H1 (cell line): Measurements from ENCODE around the gene NUP98. TPM values are rescaled to one million over a fixed set of nuclear protein-coding genes. Genes with fewer than 3 reads are reported as not detected.

Experiments
- CTCF ChIA-PET: fragments of 300-600 bp; sonication (Branson Sonifier 250); formaldehyde crosslinking; loops from one replicate; lab custom pipeline; 2021; ENCODE audit not compliant: partially characterized antibody; lab: Charles Lee
- POLR2A ChIA-PET: fragments of 300-600 bp; sonication (Branson Sonifier 250); formaldehyde crosslinking; loops from one replicate; lab custom pipeline; 2021; ENCODE audit warnings: inconsistent platforms; ENCODE audit not compliant: partially characterized antibody; lab: Charles Lee
- DNase-seq, 2 experiments: peaks; one replicate each; pipeline versions ENCODE4 v3.0.0 to v3.0.0-alpha.2; 2010 to 2022; ENCODE audit warnings: low spot score in 2 of 2, low read depth in 1 of 2, mixed read lengths in 1 of 2
- FAIRE-seq: peaks from 2 replicates; lab custom pipeline; 2011; peaks lifted over from hg19 to GRCh38; lab: Jason Lieb, UNC
- H2AFZ ChIP-seq: 2 replicates; pipeline ENCODE4 v1.8.1; 2012; ENCODE audit warnings: low read length, inconsistent platforms
- H2AK5ac ChIP-seq: 2 replicates; pipeline ENCODE4 v1.6.1; 2013; ENCODE audit warnings: low read depth, low read length
- H2BK120ac ChIP-seq: replicated peaks from 2 replicates; pipeline ENCODE3; 2013; ENCODE audit warnings: low read depth, low read length, inconsistent platforms
- H2BK12ac ChIP-seq: 2 replicates; pipeline ENCODE4 v1.6.1; 2013; ENCODE audit warnings: low read depth, low read length
- H2BK15ac ChIP-seq: 2 replicates; pipeline ENCODE4 v1.6.1; 2013; ENCODE audit warnings: low read length
- H2BK20ac ChIP-seq: 2 replicates; pipeline ENCODE4 v1.6.1; 2013; ENCODE audit warnings: low read length
- H2BK5ac ChIP-seq: 2 replicates; pipeline ENCODE4 v1.6.1; 2013; ENCODE audit warnings: low read depth, low read length
- H3K14ac ChIP-seq: 2 replicates; pipeline ENCODE4 v1.6.1; 2013; ENCODE audit warnings: inconsistent platforms; ENCODE audit not compliant: insufficient read length
- H3K18ac ChIP-seq: 2 replicates; pipeline ENCODE4 v1.6.1; 2013; ENCODE audit warnings: low read length; ENCODE audit errors: extremely low read depth
- H3K23ac ChIP-seq: 2 replicates; pipeline ENCODE4 v1.6.1; 2013; ENCODE audit warnings: inconsistent platforms; ENCODE audit not compliant: insufficient read length
- H3K23me2 ChIP-seq: 2 replicates; pipeline ENCODE4 v1.6.1; 2013; ENCODE audit warnings: low read depth, low read length
- H3K27ac ChIP-seq: 2 replicates; pipeline ENCODE4 v1.6.1; 2011; ENCODE audit warnings: low read depth, low read length, inconsistent platforms
- H3K27me3 ChIP-seq, 4 experiments: replicated peaks in 1 of 4; 1 replicate in 1 of 4; 2 replicates in 3 of 4; pipeline versions ENCODE4 v1.6.1 to v1.8.1; 2011 to 2013; ENCODE audit warnings: low read length in 3 of 4, mild to moderate bottlenecking in 3 of 4, inconsistent platforms in 2 of 4, mixed read lengths in 2 of 4, moderate library complexity in 1 of 4; ENCODE audit not compliant: control insufficient read depth in 3 of 4, insufficient read depth in 3 of 4; ENCODE audit errors: extremely low read depth in 1 of 4
- H3K36me3 ChIP-seq, 4 experiments: 2 replicates each; pipeline versions ENCODE4 v1.6.1 to v1.8.1; 2011 to 2013; ENCODE audit warnings: mild to moderate bottlenecking in 4 of 4, low read length in 3 of 4, moderate library complexity in 2 of 4, control low read depth in 1 of 4, inconsistent platforms in 1 of 4; ENCODE audit not compliant: insufficient read depth in 4 of 4, control insufficient read depth in 2 of 4
- H3K4ac ChIP-seq: replicated peaks from 2 replicates; pipeline ENCODE3; 2013; ENCODE audit warnings: low read length, low read depth, mixed read lengths, inconsistent platforms; ENCODE audit not compliant: insufficient read length
- H3K4me1 ChIP-seq, 4 experiments: replicated peaks in 1 of 4; 1 replicate in 1 of 4; 2 replicates in 3 of 4; pipeline versions ENCODE4 v1.6.1 to v1.8.1; 2011 to 2013; ENCODE audit warnings: low read length in 3 of 4, inconsistent platforms in 2 of 4, mixed read lengths in 1 of 4; ENCODE audit not compliant: insufficient read depth in 4 of 4, control insufficient read depth in 3 of 4
- H3K4me2 ChIP-seq, 2 experiments: 2 replicates each; pipeline versions ENCODE4 v1.6.1 to v1.8.1; 2011 to 2013; ENCODE audit warnings: low read depth in 2 of 2, low read length in 2 of 2, control low read depth in 1 of 2, inconsistent platforms in 1 of 2, mild to moderate bottlenecking in 1 of 2; ENCODE audit not compliant: insufficient read depth in 1 of 2
- H3K4me3 ChIP-seq, 4 experiments: fragments of 200-600, 300-600 bp in 1 of 4; sonication (generic), shearing (Covaris generic), sonication (Bioruptor Twin) in 1 of 4; 2 replicates each; pipeline versions ENCODE4 v1.5.1 to v1.8.1; 2011 to 2016; ENCODE audit warnings: low read length in 4 of 4, low read depth in 3 of 4, control low read depth in 2 of 4, inconsistent platforms in 2 of 4, mild to moderate bottlenecking in 2 of 4, mixed read lengths in 1 of 4, moderate library complexity in 1 of 4; ENCODE audit not compliant: insufficient read depth in 2 of 4; ENCODE audit errors: extremely low read depth in 1 of 4
- H3K56ac ChIP-seq: replicated peaks from 2 replicates; pipeline ENCODE3; 2013; ENCODE audit warnings: low read depth, mild to moderate bottlenecking, mixed read lengths, low read length, inconsistent platforms; ENCODE audit not compliant: insufficient read length
- H3K79me1 ChIP-seq: 2 replicates; pipeline ENCODE4 v1.6.1; 2013; ENCODE audit warnings: low read depth, low read length, control low read depth
- H3K79me2 ChIP-seq, 2 experiments: 2 replicates each; pipeline versions ENCODE4 v1.6.1 to v1.8.1; 2012 to 2013; ENCODE audit warnings: low read length in 2 of 2, mild to moderate bottlenecking in 2 of 2, inconsistent platforms in 1 of 2; ENCODE audit not compliant: insufficient read depth in 2 of 2, control insufficient read depth in 1 of 2
- H3K9ac ChIP-seq, 4 experiments: replicated peaks in 1 of 4; 1 replicate in 1 of 4; 2 replicates in 3 of 4; pipeline versions ENCODE4 v1.6.1 to v1.8.1; 2011 to 2013; ENCODE audit warnings: low read depth in 3 of 4, low read length in 3 of 4, control low read depth in 2 of 4, mild to moderate bottlenecking in 2 of 4, moderate library complexity in 2 of 4, inconsistent platforms in 1 of 4; ENCODE audit errors: extremely low read depth in 1 of 4
- H3K9me3 ChIP-seq, 2 experiments: 2 replicates each; pipeline versions ENCODE4 v1.6.1 to v1.8.1; 2012 to 2013; ENCODE audit warnings: mild to moderate bottlenecking in 2 of 2, moderate library complexity in 2 of 2, control low read depth in 1 of 2, inconsistent platforms in 1 of 2, low read depth in 1 of 2, low read length in 1 of 2, mixed read lengths in 1 of 2; ENCODE audit not compliant: insufficient read depth in 2 of 2
- H4K20me1 ChIP-seq, 2 experiments: replicated peaks in 1 of 2; 2 replicates each; pipeline versions ENCODE3 to v1.8.1; 2011 to 2013; ENCODE audit warnings: inconsistent platforms in 2 of 2, low read length in 2 of 2, mild to moderate bottlenecking in 1 of 2; ENCODE audit not compliant: insufficient read depth in 2 of 2, control insufficient read depth in 1 of 2
- H4K5ac ChIP-seq: 2 replicates; pipeline ENCODE4 v1.6.1; 2013; ENCODE audit warnings: low read length, low read depth, mixed read lengths, inconsistent platforms; ENCODE audit not compliant: insufficient read length
- H4K8ac ChIP-seq: 2 replicates; pipeline ENCODE4 v1.8.0; 2013; ENCODE audit warnings: mild to moderate bottlenecking, moderate library complexity, low read length, inconsistent platforms; ENCODE audit not compliant: insufficient read depth; ENCODE audit errors: extremely low read depth
- H4K91ac ChIP-seq: replicated peaks from 2 replicates; pipeline ENCODE3; 2013; ENCODE audit warnings: low read length, mixed read lengths, inconsistent platforms; ENCODE audit not compliant: insufficient read length
- ATF3 ChIP-seq: IDR thresholded peaks from 2 replicates; pipeline ENCODE4 v1.6.1; 2011; ENCODE audit warnings: low read depth, mild to moderate bottlenecking, low read length; ENCODE audit not compliant: insufficient read depth
- CTCF ChIP-seq, 3 experiments: IDR thresholded peaks; 1 replicate in 2 of 3; 2 replicates in 1 of 3; pipeline versions ENCODE4 v1.5.1 to v1.6.1; 2011; ENCODE audit warnings: low read length in 3 of 3, mild to moderate bottlenecking in 3 of 3, inconsistent platforms in 2 of 3, low read depth in 1 of 3, moderate library complexity in 1 of 3; ENCODE audit not compliant: insufficient read depth in 1 of 3; ENCODE audit errors: control extremely low read depth in 1 of 3
- EZH2 ChIP-seq: fragments of 200-600 bp; sonication (generic); IDR thresholded peaks from 2 replicates; pipeline ENCODE4 v1.7.1; 2012; ENCODE audit warnings: low read depth, mild to moderate bottlenecking, moderate library complexity, low read length, inconsistent platforms; ENCODE audit not compliant: severe bottlenecking
- MAX ChIP-seq: IDR thresholded peaks from 2 replicates; pipeline ENCODE4 v1.6.1; 2012; ENCODE audit warnings: inconsistent platforms
- PHF8 ChIP-seq: fragments of 200-600 bp; sonication (generic); conservative IDR thresholded peaks from 2 replicates; pipeline ENCODE4 v1.7.1; 2012; ENCODE audit warnings: low read depth, mild to moderate bottlenecking, inconsistent platforms, low read length, moderate library complexity
- RNF2 ChIP-seq: fragments of 200-900, 300-1000 bp; sonication (generic); IDR thresholded peaks from 2 replicates; pipeline ENCODE4 v1.7.1; 2016; ENCODE audit warnings: borderline replicate concordance, low read depth, mild to moderate bottlenecking, antibody characterized with exemption, low read length; ENCODE audit not compliant: poor library complexity, severe bottlenecking; ENCODE audit errors: missing control alignments
- RXRA ChIP-seq: IDR thresholded peaks from 2 replicates; pipeline ENCODE4 v1.6.1; 2011; ENCODE audit warnings: low read depth, mild to moderate bottlenecking, low read length, moderate library complexity; ENCODE audit not compliant: insufficient read depth
- TEAD4 ChIP-seq: IDR thresholded peaks from 2 replicates; pipeline ENCODE4 v1.6.1; 2012; ENCODE audit warnings: low read depth, low read length, inconsistent platforms, mixed read lengths
- WGBS, 2 experiments: shearing (Covaris generic) in 1 of 2; methylation state at CpG; one replicate each; pipeline versions ENCODE4 v1.1.6 to v1.1.7; 2013 to 2015; ENCODE audit warnings: low lambda C conversion rate in 2 of 2, mixed read lengths in 2 of 2, inconsistent platforms in 1 of 2, low coverage in 1 of 2, missing lambda C conversion rate in 1 of 2; ENCODE audit not compliant: insufficient replicate concordance in 2 of 2, insufficient coverage in 1 of 2, insufficient read length in 1 of 2; ENCODE audit errors: extremely low coverage in 1 of 2, missing lambda C conversion rate in 1 of 2; 5-methylcytosine and 5-hydroxymethylcytosine counted together
- polyA plus RNA-seq, 7 experiments: library from polyadenylated mRNA; depleted of rRNA in 3 of 7; stranded (reverse) in 5 of 7; unstranded in 2 of 7; fragments of >200 nt in 5 of 7; fragments of 200-250 nt in 2 of 7; gene quantifications; 1 replicate in 5 of 7; 2 replicates in 1 of 7; 4 replicates in 1 of 7; pipeline versions ENCODE4 v1.2.1 to v1.2.3, GENCODE V29; 2011 to 2013; ENCODE audit warnings: missing spikeins in 2 of 7, mixed read lengths in 2 of 7
- total RNA-seq: library from RNA; stranded (reverse); fragmentation: NEBNext Ultra II Directional; extraction: Animal tissue kit (Norgen Biotek cat#: 25700); gene quantifications from 2 replicates; pipeline ENCODE4 v1.2.1, GENCODE V29; 2021

NUP98 gene
- total and polyA plus RNA-seq, 2 of the 8 experiments (the other 6 are each of a cell fraction or from before 2014, with no cell fraction given), result 98.6 to 261 TPM

- no peak for FAIRE-seq
- Histone ChIP-seq H4K91ac (no peak overlapping the region), H2BK5ac (no peak overlapping the region), H3K4ac (no peak overlapping the region), H3K56ac (no peak overlapping the region), H3K79me1 (no peaks in the 10 kb centered on the region), H3K18ac (no peak overlapping the region), H4K20me1 (no peaks in the 10 kb centered on the region), H2BK120ac (no peak overlapping the region), H4K8ac (no peak overlapping the region), H3K23ac (no peak overlapping the region), H3K23me2 (peaks cover 15% of the 10 kb centered on the region; the same call in 1 of the 2 replicates), H3K14ac (no peak overlapping the region), H2BK12ac (no peak overlapping the region), H3K9ac (no peak overlapping the region), H3K27me3 (peaks cover 0 to 6% (median 0%) of the 10 kb centered on the region in 4 experiments; a peak in 4 of 7 replicates), H3K79me2 (no peaks in the 10 kb centered on the region), H4K5ac (no peak overlapping the region), H3K4me1 (peaks cover 0 to 10% (median 1%) of the 10 kb centered on the region in 4 experiments; a peak in 4 of 7 replicates), H3K27ac (no peak overlapping the region), H2BK20ac (no peak overlapping the region), H2BK15ac (no peak overlapping the region), H3K4me3 (no peak overlapping the region), H2AFZ (no peak overlapping the region), H3K36me3 (no peaks in the 10 kb centered on the region), H2AK5ac (no peak overlapping the region), H3K9me3 (no peaks in the 10 kb centered on the region), H3K4me2 (no peak overlapping the region)
- CTCF ChIA-PET, result interaction anchor here (1.3 to 2.4 kb wide), 2 partner anchors 12 to 24 kb away, joined by 5 to 6 read pairs; no protein-coding TSS in a partner anchor
- 75% methylated on average over 4 of the region's 5 CpGs; no CpG with 5 or more reads in 1 of the 2 experiments for WGBS, 2 experiments
- no peak for DNase-seq
- POLR2A ChIA-PET, result interaction anchor here (0.6 to 1.4 kb wide), 4 partner anchors 9 to 260 kb away, joined by 3 to 5 read pairs (median 3); partner anchors contain the start of gene ZNF195
- TF ChIP-seq MAX (no peak), PHF8 (no peak), ATF3 (no peak), RNF2 (no peak), TEAD4 (no peak), CTCF (IDR thresholded peaks at IDR 0.05; ENCODE audit: control extremely low read depth in 1 of 3, insufficient read depth in 1 of 3, low read depth in 1 of 3, low read length in 3 of 3) (no peak), RXRA (no peak), EZH2 (no peak)
Observed at GRCh38 chr11:3638513-3638912, 158.8 kb downstream of the NUP98 start.
